ENCODE measurements around the gene FAM229A.
"Not testable (repeated sequence)": the region's sequence is repeated elsewhere in the genome, so short reads cannot be mapped to it uniquely, and the experiment has no call there.

FAM229A gene

DNA sequence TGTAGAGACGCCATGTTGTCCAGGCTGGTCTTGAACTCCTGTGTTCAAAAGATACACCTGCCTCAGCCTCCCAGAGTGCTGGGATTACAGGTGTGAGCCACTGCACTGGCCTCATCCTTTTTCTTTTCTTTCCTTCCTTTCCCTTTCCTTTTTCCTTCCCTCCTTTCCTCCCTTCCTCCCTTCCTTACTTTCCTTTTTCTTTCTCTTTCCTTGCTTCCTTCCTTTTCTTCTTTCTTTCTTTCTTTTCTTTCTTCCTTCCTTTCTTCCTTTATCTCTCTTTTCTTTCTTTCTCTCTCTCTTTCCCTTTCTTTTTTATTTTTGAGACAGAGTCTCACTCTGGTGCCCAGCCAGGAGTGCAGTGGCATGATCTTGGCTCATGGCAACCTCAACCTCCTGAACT, 5.8 kb downstream of the FAM229A start:
- DNase-seq (ENCODE audit: low read depth), result no peak
- no peak overlapping the region for H3K4me3 ChIP-seq (ENCODE audit: control insufficient read depth, low read depth, low read length)
- TF ChIP-seq, protein P1, sequence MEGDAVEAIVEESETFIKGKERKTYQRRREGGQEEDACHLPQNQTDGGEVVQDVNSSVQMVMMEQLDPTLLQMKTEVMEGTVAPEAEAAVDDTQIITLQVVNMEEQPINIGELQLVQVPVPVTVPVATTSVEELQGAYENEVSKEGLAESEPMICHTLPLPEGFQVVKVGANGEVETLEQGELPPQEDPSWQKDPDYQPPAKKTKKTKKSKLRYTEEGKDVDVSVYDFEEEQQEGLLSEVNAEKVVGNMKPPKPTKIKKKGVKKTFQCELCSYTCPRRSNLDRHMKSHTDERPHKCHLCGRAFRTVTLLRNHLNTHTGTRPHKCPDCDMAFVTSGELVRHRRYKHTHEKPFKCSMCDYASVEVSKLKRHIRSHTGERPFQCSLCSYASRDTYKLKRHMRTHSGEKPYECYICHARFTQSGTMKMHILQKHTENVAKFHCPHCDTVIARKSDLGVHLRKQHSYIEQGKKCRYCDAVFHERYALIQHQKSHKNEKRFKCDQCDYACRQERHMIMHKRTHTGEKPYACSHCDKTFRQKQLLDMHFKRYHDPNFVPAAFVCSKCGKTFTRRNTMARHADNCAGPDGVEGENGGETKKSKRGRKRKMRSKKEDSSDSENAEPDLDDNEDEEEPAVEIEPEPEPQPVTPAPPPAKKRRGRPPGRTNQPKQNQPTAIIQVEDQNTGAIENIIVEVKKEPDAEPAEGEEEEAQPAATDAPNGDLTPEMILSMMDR (IDR thresholded peaks at IDR 0.05; ENCODE audit: control insufficient read depth, insufficient read depth, low read depth, low read length, missing control alignments), result no peak

DNA sequence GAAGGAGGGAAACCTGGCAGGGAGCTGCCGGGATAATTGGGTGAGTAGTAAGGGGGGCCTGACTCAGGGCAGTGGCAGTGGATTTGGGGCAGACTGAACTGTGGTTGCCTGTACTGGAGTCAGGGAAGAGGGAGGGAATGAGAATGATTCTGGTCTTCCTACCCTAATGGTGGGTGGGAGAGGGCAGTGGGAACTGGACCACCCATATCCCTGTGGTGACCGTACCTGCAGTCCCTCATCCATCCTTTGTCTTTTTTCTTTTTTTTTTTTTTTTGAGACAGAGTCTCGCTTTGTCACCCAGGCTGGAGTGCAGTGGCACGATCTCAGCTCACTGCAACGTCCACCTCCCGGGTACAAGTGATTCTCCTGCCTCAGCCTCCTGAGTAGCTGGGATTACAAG, 6.5 kb downstream of the FAM229A start:
- H3K4me3 ChIP-seq (ENCODE audit: control insufficient read depth, low read depth, low read length); DNase-seq (ENCODE audit: low read depth): not testable (repeated sequence)

DNA sequence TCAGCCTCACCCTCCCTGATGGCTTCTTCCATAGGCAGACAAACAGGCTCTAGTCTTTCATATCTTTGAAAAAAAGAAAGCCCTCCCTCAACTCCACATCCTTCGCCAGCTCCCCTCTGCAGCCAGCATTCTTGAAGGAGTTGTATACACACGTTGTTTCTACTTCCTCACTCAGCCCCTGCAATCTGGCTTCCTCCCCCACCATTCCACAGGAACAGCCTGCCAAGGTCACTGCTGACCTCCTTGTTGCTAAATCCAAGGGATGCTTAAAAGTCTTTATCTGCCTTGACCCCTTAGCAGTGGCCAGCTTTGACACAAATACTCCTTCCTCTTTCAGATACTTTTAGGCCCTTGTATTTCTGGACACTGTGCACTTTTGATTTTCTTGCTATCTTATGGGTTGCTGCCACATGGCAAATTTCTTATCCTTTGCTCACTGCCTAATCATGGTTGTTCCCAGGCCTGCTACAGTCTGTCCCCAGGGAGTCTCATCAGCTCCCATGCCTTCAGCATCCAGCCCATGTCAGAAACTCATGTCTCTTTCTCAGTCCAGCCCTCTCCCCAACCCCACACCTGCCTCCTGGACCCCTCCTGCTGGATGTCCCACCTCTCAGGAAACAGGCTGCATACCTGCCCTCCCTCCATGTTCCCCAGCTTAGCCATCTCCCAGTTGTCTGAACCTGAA, 8.3 kb downstream of the FAM229A start:
- no peak overlapping the region for H3K4me3 ChIP-seq (ENCODE audit: control insufficient read depth, low read depth, low read length)
- no peak for DNase-seq (ENCODE audit: low read depth)
- TF ChIP-seq, protein P1 (IDR thresholded peaks at IDR 0.05; ENCODE audit: control insufficient read depth, insufficient read depth, low read depth, low read length, missing control alignments), result no peak

DNA sequence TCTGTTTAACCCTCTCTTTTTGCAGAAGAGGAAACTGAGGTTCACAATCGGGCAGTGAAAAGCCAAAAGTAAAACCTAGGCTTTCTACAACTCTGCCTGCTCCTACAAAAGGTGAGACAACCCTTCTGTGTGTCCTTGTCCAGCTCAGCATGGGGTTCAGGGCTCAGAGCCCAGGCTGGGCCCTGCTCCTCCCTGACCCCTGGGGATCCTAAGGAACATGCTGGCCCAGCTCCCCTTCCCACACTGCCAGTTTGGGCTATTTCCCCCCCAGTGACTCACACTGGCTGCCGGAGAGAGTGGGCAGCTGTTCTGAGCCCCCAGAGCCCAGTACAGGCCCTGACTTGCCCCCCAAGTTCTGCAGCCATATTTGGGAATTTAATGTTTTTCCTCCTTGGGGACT, 8.9 kb downstream of the FAM229A start:
- H3K4me3 ChIP-seq (ENCODE audit: control insufficient read depth, low read depth, low read length), result no peak overlapping the region
- TF ChIP-seq, protein P1 (IDR thresholded peaks at IDR 0.05; ENCODE audit: control insufficient read depth, insufficient read depth, low read depth, low read length, missing control alignments), result no peak

DNA sequence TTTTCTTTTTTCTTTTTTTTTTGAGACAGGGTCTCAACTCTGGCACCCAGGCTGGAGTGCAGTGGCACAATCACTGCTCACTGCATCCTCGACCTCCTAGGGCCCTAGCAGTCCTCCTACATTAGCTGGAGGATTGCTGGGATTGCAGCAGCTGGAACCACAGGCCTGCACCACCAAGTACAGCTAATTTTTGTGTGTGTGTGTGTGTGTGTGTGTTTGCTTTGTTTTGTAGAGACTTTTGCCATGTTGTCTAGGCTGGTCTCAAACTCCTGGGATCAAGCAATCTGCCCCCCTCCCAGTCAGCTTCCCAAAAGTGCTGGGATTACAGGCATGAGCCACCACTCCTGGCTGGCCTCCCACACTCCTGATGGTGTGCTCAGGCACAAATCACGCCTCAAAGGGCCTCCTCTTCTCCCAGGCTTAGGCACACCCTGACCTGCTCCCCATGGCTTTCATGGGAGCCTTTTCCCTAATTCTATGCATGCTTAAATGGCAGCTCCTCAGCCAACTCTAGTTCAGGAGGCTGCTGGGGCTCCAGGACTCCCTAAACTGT, 9.4 kb downstream of the FAM229A start:
- DNase-seq (ENCODE audit: low read depth), result no peak
- TF ChIP-seq, protein P1 (IDR thresholded peaks at IDR 0.05; ENCODE audit: control insufficient read depth, insufficient read depth, low read depth, low read length, missing control alignments), result no peak
- no peak overlapping the region for H3K4me3 ChIP-seq (ENCODE audit: control insufficient read depth, low read depth, low read length)

More for the DNA sequence above, 8.9 kb downstream of the FAM229A start:
- DNase-seq (ENCODE audit: low read depth), result no peak

DNA sequence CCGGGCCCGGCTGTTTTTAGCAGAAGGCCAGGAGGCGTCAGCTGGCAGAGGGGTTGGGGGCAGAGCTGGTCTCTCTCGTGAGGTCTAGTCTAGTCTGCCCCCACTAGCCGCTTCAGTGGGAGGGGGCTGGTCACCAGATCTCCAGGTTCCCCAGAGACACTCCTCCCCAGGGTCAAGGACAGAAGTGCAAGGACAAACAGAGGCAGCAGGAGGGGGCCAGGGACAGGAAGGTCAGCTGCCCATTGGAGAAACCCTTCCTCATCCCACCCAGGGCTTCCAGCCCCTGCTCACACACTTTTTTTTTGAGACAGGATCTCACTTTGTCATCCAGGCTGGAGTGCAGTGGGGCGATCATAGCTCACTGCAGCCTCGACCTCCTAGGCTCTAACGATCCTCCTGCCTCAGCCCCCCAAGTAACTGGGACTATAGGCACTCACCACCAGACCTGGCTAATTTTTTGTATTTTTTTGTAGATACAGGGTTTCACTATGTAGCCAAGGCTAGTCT, 10.0 kb downstream of the FAM229A start:
- no peak for DNase-seq (ENCODE audit: low read depth)
- H3K4me3 ChIP-seq (ENCODE audit: control insufficient read depth, low read depth, low read length), result peak overlapping the region; percentile 69
- TF ChIP-seq, protein P1 (IDR thresholded peaks at IDR 0.05; ENCODE audit: control insufficient read depth, insufficient read depth, low read depth, low read length, missing control alignments), result no peak
